Ovary (tissue), 9 donors: ENCODE measurements around the gene EML6. TPM values are rescaled to one million over a fixed set of nuclear protein-coding genes. Genes with fewer than 3 reads are reported as not detected.

Source experiments
- DNase-seq, 5 donors: peaks; one replicate each; pipeline ENCODE4 v3.0.0-alpha.2; 2019 to 2020
- H3K27ac ChIP-seq, 2 donors: fragments of 200-600 bp; one replicate each; pipeline versions ENCODE4 v1.5.1 to v1.8.0; 2019 to 2022
- H3K27me3 ChIP-seq: fragments of 200-600 bp; one replicate; pipeline ENCODE4 v1.8.0; 2022
- H3K36me3 ChIP-seq: fragments of 200-600 bp; sonication (generic); one replicate; pipeline ENCODE4 v1.5.1; 2019
- H3K4me1 ChIP-seq: one replicate; pipeline ENCODE4 v1.8.1; 2013; ENCODE audit warnings: mild to moderate bottlenecking, moderate library complexity; ENCODE audit not compliant: insufficient read depth
- H3K4me3 ChIP-seq: fragments of 200-600 bp; sonication (generic); one replicate; pipeline ENCODE4 v1.5.1; 2017
- H3K9me3 ChIP-seq, 2 donors: fragments of 200-600 bp in 1 of 2; sonication (generic) in 1 of 2; one replicate each; pipeline versions ENCODE4 v1.5.1 to v1.8.1; 2013 to 2019; ENCODE audit warnings: mild to moderate bottlenecking in 1 of 2, moderate library complexity in 1 of 2
- EP300 ChIP-seq: sonication (generic); formaldehyde crosslinking; IDR thresholded peaks from one replicate; pipeline ENCODE4 v1.6.1; 2017; ENCODE audit warnings: antibody characterized with exemption
- POLR2A ChIP-seq: fragments of 450-650 bp; IDR thresholded peaks from one replicate; pipeline ENCODE4 v1.6.1; 2017; ENCODE audit warnings: antibody characterized with exemption, mild to moderate bottlenecking, moderate library complexity
- WGBS, 3 donors: extraction: QIAGEN DNeasy Blood & Tissue Kit in 1 of 3; methylation state at CpG; one replicate each; pipeline versions ENCODE4 v1.1.5 to v1.1.7; 2013 to 2017; 5-methylcytosine and 5-hydroxymethylcytosine counted together
- intact Hi-C, 4 donors: fragments of 100-400 bp; cut with DNase I; formaldehyde crosslinking; loops; one replicate each; pipeline versions ENCODE4 v1.11.0 to v1.15.1; 2022 to 2023
- polyA plus RNA-seq, 2 donors: library from polyadenylated mRNA; stranded (reverse); fragments of 200-250 nt in 1 of 2; fragments of 350-450 nt in 1 of 2; fragmentation: Illumina TruSeq in 1 of 2; extraction: RNeasy Lipid Tissue Mini Kit (QIAGEN cat#74804) in 1 of 2; gene quantifications; one replicate each; pipeline ENCODE4 v1.2.3, GENCODE V29; 2013 to 2014
- total RNA-seq, 7 donors: library from RNA; depleted of rRNA in 2 of 7; stranded (reverse); fragments of >200 nt in 2 of 7; fragmentation: NEBNext Ultra II Directional in 3 of 7; extraction: Animal tissue kit (Norgen Biotek cat#: 25700) in 3 of 7; gene quantifications; one replicate each; pipeline versions ENCODE4 v1.1.0 to v1.2.4, GENCODE V29; 2016 to 2023
- TF ChIP-seq, protein P1 (sequence below), 3 donors: fragments of 450-650 bp in 2 of 3; fragments of 200-600 bp in 1 of 3; IDR thresholded peaks; one replicate each; pipeline versions ENCODE4 v1.5.1 to v1.8.0; 2016 to 2022; ENCODE audit warnings: antibody characterized with exemption in 3 of 3, mild to moderate bottlenecking in 1 of 3
- donor health status: DM: no; HTN: no; CAD: no; lungs with moderate emphysema.
- donor health status: DM: no; HTN: no; CAD: no.
- donor health status: Bipolar disorder and iron deficiency.
- donor health status: DM: yes; HTN: yes; CAD: no.
- donor health status: DM: no; HTN: no; CAD: no.
- donor health status: DM: yes; HTN: yes; CAD: no.

Gene EML6
- total and polyA plus RNA-seq, 9 donors, result 0.22 to 3.7 (median 0.48) TPM

GRCh38 chr2:54677476-54678265, 45.8 kb upstream of the EML6 start:
- Histone ChIP-seq H3K4me1 (peaks cover 6% of the 10 kb centered on the region), H3K4me3 (no peak overlapping the region), H3K27ac (no peak overlapping the region), H3K9me3 (no peaks in the 10 kb centered on the region), H3K27me3 (no peaks in the 10 kb centered on the region), H3K36me3 (no peaks in the 10 kb centered on the region)
- no peak for DNase-seq
- intact Hi-C loops, result no loop called here
- WGBS, 3 donors, result 89 to 96% (median 95%) methylated on average over 6 of the region's 6 CpGs
- TF ChIP-seq, protein P1, sequence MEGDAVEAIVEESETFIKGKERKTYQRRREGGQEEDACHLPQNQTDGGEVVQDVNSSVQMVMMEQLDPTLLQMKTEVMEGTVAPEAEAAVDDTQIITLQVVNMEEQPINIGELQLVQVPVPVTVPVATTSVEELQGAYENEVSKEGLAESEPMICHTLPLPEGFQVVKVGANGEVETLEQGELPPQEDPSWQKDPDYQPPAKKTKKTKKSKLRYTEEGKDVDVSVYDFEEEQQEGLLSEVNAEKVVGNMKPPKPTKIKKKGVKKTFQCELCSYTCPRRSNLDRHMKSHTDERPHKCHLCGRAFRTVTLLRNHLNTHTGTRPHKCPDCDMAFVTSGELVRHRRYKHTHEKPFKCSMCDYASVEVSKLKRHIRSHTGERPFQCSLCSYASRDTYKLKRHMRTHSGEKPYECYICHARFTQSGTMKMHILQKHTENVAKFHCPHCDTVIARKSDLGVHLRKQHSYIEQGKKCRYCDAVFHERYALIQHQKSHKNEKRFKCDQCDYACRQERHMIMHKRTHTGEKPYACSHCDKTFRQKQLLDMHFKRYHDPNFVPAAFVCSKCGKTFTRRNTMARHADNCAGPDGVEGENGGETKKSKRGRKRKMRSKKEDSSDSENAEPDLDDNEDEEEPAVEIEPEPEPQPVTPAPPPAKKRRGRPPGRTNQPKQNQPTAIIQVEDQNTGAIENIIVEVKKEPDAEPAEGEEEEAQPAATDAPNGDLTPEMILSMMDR (IDR thresholded peaks at IDR 0.05), result no peak
- TF ChIP-seq POLR2A (no peak), EP300 (no peak)

- intact Hi-C loops, result no loop called here
- H3K9me3 ChIP-seq, result no peaks in the 10 kb centered on the region
- no peak for DNase-seq
- no peak overlapping the region for H3K27ac ChIP-seq
- H3K27me3 ChIP-seq, result no peaks in the 10 kb centered on the region
- WGBS, 3 donors, result 67 to 75% (median 70%) methylated on average over 3 of the region's 3 CpGs
- H3K4me3 ChIP-seq, result no peak overlapping the region
- H3K36me3 ChIP-seq, result no peaks in the 10 kb centered on the region
- H3K4me1 ChIP-seq, result peaks cover 2% of the 10 kb centered on the region
- TF ChIP-seq, protein P1 (IDR thresholded peaks at IDR 0.05), result no peak
- TF ChIP-seq EP300 (no peak), POLR2A (no peak)
Measured at GRCh38 chr2:54678719-54679118, 44.7 kb upstream of the EML6 start.

GRCh38 chr2:54680397-54681041, 42.9 kb upstream of the EML6 start:
- no peak overlapping the region for H3K4me3 ChIP-seq
- H3K4me1 ChIP-seq, result no peaks in the 10 kb centered on the region
- no peaks in the 10 kb centered on the region for H3K9me3 ChIP-seq
- H3K36me3 ChIP-seq, result no peaks in the 10 kb centered on the region
- 83 to 89% (median 85%) methylated on average over 6 of the region's 6 CpGs for WGBS, 3 donors
- TF ChIP-seq EP300 (no peak), POLR2A (no peak)
- TF ChIP-seq, protein P1 (IDR thresholded peaks at IDR 0.05), result no peak
- no peaks in the 10 kb centered on the region for H3K27me3 ChIP-seq
- DNase-seq, result no peak
- H3K27ac ChIP-seq, result no peak overlapping the region
- intact Hi-C loops, result no loop called here

DNA sequence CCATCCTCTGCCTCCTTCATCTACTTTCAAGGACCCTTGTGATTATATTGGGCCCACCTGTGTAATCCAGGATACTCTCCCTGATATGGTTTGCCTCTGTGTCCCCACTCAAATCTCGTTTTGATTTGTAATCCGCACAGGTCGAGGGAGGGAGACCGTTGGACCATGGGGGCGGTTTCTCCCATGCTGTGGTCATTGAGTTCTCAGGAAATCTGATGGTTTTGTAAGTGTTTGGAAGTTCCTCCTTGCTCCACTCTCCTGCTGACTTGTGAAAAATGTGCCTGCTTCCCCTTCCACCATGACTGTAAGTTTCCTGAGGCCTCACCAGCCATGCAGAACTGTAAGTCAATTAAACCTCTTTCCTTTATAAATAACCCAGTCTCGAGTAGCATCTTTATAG, 42.0 kb upstream of the EML6 start:
- TF ChIP-seq POLR2A, result no peak
- TF ChIP-seq EP300, result no peak
- TF ChIP-seq, protein P1 (IDR thresholded peaks at IDR 0.05), result no peak
- no peak overlapping the region for H3K4me3 ChIP-seq
- 87 to 90% (median 88%) methylated on average over 6 of the region's 6 CpGs for WGBS, 3 donors
- no peaks in the 10 kb centered on the region for H3K9me3 ChIP-seq
- no peak for DNase-seq
- H3K4me1 ChIP-seq, result no peaks in the 10 kb centered on the region
- H3K27me3 ChIP-seq, result no peaks in the 10 kb centered on the region
- intact Hi-C loops, result no loop called here
- no peak overlapping the region for H3K27ac ChIP-seq
- H3K36me3 ChIP-seq, result no peaks in the 10 kb centered on the region
